Measurements from ENCODE around the gene STRADB. TPM values are rescaled to one million over a fixed set of nuclear protein-coding genes. Genes with fewer than 3 reads are reported as not detected.
A peak's percentile ranks its signal among the peaks of the same experiment; 100 is the strongest.

Gene STRADB
- total RNA-seq, 4 donors from 2014 or later: 90.6 to 187 (median 129) TPM

- Histone ChIP-seq H3K9me3 (no peaks in the 10 kb centered on the region), H3K36me3 (no peaks in the 10 kb centered on the region), H3K4me3 (no peak overlapping the region), H3K27me3 (no peaks in the 10 kb centered on the region), H3K4me1 (peaks cover 45 to 58% of the 10 kb centered on the region in 2 donors), H3K27ac (peak overlapping the region in 3 of 4 donors; percentile 0 to 62 (median 58))
- ATAC-seq (no peak), DNase-seq (no peak)
- intact Hi-C loops (cut with DNase I; ENCODE audit: low total_unique reads): no loop called here
- in situ Hi-C loops (cut with MboI; ENCODE audit: low sequenced_read_pairs in 4 of 4): no loop called here
- TF ChIP-seq CTCF (IDR thresholded peaks at IDR 0.05 in 4 of 5, conservative IDR thresholded peaks at IDR 0.05 in 1 of 5) (no peak), POLR2A (IDR thresholded peaks at IDR 0.05) (no peak)
Observed at GRCh38 chr2:201415149-201415548, 36.4 kb upstream of the STRADB start.

GRCh38 chr2:201419057-201419635, 32.4 kb upstream of the STRADB start:
- TF ChIP-seq POLR2A (IDR thresholded peaks at IDR 0.05): no peak
- no peak for TF ChIP-seq CTCF (IDR thresholded peaks at IDR 0.05 in 4 of 5, conservative IDR thresholded peaks at IDR 0.05 in 1 of 5)
- in situ Hi-C loops (cut with MboI; ENCODE audit: low sequenced_read_pairs in 4 of 4): no loop called here

GRCh38 chr2:201419986-201420385, 31.6 kb upstream of the STRADB start:
- TF ChIP-seq CTCF (IDR thresholded peaks at IDR 0.05 in 4 of 5, conservative IDR thresholded peaks at IDR 0.05 in 1 of 5) (no peak), POLR2A (IDR thresholded peaks at IDR 0.05) (no peak)
- H3K27me3 ChIP-seq: no peaks in the 10 kb centered on the region
- peaks cover 29 to 33% of the 10 kb centered on the region in 2 donors for H3K4me1 ChIP-seq
- ATAC-seq: no peak
- H3K9me3 ChIP-seq: no peaks in the 10 kb centered on the region
- intact Hi-C loops (cut with DNase I; ENCODE audit: low total_unique reads) (no loop called here), in situ Hi-C loops (cut with MboI; ENCODE audit: low sequenced_read_pairs in 4 of 4) (no loop called here)
- H3K27ac ChIP-seq: peak overlapping the region in 2 of 4 donors; percentile 41 to 50
- H3K4me3 ChIP-seq: no peak overlapping the region
- DNase-seq: no peak
- no peaks in the 10 kb centered on the region for H3K36me3 ChIP-seq

More at GRCh38 chr2:201419057-201419635, 32.4 kb upstream of the STRADB start:
- Histone ChIP-seq H3K27ac (peak overlapping the region in 2 of 4 donors; percentile 41 to 50), H3K4me1 (peaks cover 29 to 34% of the 10 kb centered on the region in 2 donors), H3K4me3 (no peak overlapping the region), H3K36me3 (no peaks in the 10 kb centered on the region), H3K9me3 (no peaks in the 10 kb centered on the region), H3K27me3 (no peaks in the 10 kb centered on the region)
- no peak for ATAC-seq
- intact Hi-C loops (cut with DNase I; ENCODE audit: low total_unique reads): no loop called here
- DNase-seq: no peak

- H3K4me3 ChIP-seq: no peak overlapping the region
- no peaks in the 10 kb centered on the region for H3K36me3 ChIP-seq
- no peaks in the 10 kb centered on the region for H3K9me3 ChIP-seq
- H3K4me1 ChIP-seq: peaks cover 29 to 34% of the 10 kb centered on the region in 2 donors
- in situ Hi-C loops (cut with MboI; ENCODE audit: low sequenced_read_pairs in 4 of 4): no loop called here
- H3K27me3 ChIP-seq: no peaks in the 10 kb centered on the region
- ATAC-seq (peak in 1 of 2 donors; percentile 55), DNase-seq (no peak)
- peak overlapping the region in 2 of 4 donors; percentile 41 to 50 for H3K27ac ChIP-seq
- intact Hi-C loops (cut with DNase I; ENCODE audit: low total_unique reads): no loop called here
- TF ChIP-seq POLR2A (IDR thresholded peaks at IDR 0.05) (no peak), CTCF (IDR thresholded peaks at IDR 0.05 in 4 of 5, conservative IDR thresholded peaks at IDR 0.05 in 1 of 5) (no peak)
Observed at GRCh38 chr2:201420442-201421113, 31.0 kb upstream of the STRADB start.

Measured in gastrocnemius medialis (tissue), 4 donors.